K562 (cell line): Measurements from ENCODE around the gene ADIPOQ.

Experiments used
- EP300 ChIP-seq: IDR thresholded peaks from 2 replicates; pipeline ENCODE4 v1.6.1; 2012; ENCODE audit warnings: low read length, improper control_type of control experiment
- EP400 ChIP-seq: fragments of 450-650 bp; IDR thresholded peaks from 2 replicates; pipeline ENCODE4 v1.6.1; 2017; ENCODE audit warnings: antibody characterized with exemption, mild to moderate bottlenecking, moderate library complexity
- NFIX ChIP-seq: fragments of 250-450 bp; sonication (Bioruptor Pico); IDR thresholded peaks from 2 replicates; pipeline ENCODE4 v1.4.0; 2020; ENCODE audit warnings: low read depth, mild to moderate bottlenecking, moderate library complexity
- TF ChIP-seq, protein P1 (sequence below), 2 experiments: fragments of 450-650 bp in 1 of 2; IDR thresholded peaks; 2 replicates each; pipeline ENCODE4 v1.6.1; 2011 to 2017; ENCODE audit warnings: low read depth in 2 of 2, antibody characterized with exemption in 1 of 2, borderline replicate concordance in 1 of 2, low read length in 1 of 2, mild to moderate bottlenecking in 1 of 2, mixed read lengths in 1 of 2; ENCODE audit not compliant: control insufficient read depth in 1 of 2
- TF ChIP-seq, protein P2 (sequence below), 3 experiments: IDR thresholded peaks in 2 of 3; conservative IDR thresholded peaks in 1 of 3; 2 replicates each; pipeline ENCODE4 v1.5.1; 2011 to 2012; ENCODE audit warnings: low read length in 3 of 3, mild to moderate bottlenecking in 3 of 3, control low read depth in 2 of 3, improper control_type of control experiment in 1 of 3, inconsistent platforms in 1 of 3, low read depth in 1 of 3, mixed read lengths in 1 of 3, moderate library complexity in 1 of 3; ENCODE audit not compliant: insufficient read depth in 2 of 3

DNA sequence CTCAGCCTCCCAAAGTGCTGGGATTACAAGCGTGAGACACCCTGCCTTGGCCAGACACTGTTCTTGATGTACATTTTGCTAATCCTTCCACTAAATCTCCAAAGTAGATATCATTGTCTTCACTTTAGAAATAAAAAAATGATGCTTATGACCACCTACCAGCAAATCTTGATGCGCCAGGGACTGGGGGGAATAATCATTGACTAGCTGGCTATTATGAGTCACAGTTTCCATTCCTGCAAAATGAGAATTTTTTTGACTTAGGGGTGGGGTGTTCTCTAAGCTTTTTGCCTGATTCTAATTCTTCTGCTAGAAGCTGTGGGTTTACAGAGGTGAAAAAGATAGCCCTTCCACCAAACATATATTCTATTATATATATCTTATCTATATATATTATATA lies 19.1 kb upstream of the ADIPOQ start:
- TF ChIP-seq EP400 (no peak), EP300 (no peak), NFIX (CRISPR knock-in tag) (no peak)
- TF ChIP-seq, protein P1, sequence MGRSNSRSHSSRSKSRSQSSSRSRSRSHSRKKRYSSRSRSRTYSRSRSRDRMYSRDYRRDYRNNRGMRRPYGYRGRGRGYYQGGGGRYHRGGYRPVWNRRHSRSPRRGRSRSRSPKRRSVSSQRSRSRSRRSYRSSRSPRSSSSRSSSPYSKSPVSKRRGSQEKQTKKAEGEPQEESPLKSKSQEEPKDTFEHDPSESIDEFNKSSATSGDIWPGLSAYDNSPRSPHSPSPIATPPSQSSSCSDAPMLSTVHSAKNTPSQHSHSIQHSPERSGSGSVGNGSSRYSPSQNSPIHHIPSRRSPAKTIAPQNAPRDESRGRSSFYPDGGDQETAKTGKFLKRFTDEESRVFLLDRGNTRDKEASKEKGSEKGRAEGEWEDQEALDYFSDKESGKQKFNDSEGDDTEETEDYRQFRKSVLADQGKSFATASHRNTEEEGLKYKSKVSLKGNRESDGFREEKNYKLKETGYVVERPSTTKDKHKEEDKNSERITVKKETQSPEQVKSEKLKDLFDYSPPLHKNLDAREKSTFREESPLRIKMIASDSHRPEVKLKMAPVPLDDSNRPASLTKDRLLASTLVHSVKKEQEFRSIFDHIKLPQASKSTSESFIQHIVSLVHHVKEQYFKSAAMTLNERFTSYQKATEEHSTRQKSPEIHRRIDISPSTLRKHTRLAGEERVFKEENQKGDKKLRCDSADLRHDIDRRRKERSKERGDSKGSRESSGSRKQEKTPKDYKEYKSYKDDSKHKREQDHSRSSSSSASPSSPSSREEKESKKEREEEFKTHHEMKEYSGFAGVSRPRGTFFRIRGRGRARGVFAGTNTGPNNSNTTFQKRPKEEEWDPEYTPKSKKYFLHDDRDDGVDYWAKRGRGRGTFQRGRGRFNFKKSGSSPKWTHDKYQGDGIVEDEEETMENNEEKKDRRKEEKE (IDR thresholded peaks at IDR 0.05; ENCODE audit: borderline replicate concordance in 1 of 2, control insufficient read depth in 1 of 2, low read depth in 2 of 2, low read length in 1 of 2) = no peak
- TF ChIP-seq, protein P2, sequence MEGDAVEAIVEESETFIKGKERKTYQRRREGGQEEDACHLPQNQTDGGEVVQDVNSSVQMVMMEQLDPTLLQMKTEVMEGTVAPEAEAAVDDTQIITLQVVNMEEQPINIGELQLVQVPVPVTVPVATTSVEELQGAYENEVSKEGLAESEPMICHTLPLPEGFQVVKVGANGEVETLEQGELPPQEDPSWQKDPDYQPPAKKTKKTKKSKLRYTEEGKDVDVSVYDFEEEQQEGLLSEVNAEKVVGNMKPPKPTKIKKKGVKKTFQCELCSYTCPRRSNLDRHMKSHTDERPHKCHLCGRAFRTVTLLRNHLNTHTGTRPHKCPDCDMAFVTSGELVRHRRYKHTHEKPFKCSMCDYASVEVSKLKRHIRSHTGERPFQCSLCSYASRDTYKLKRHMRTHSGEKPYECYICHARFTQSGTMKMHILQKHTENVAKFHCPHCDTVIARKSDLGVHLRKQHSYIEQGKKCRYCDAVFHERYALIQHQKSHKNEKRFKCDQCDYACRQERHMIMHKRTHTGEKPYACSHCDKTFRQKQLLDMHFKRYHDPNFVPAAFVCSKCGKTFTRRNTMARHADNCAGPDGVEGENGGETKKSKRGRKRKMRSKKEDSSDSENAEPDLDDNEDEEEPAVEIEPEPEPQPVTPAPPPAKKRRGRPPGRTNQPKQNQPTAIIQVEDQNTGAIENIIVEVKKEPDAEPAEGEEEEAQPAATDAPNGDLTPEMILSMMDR (IDR thresholded peaks at IDR 0.05 in 2 of 3, conservative IDR thresholded peaks at IDR 0.05 in 1 of 3; ENCODE audit: insufficient read depth in 2 of 3, low read depth in 1 of 3, low read length in 3 of 3) = no peak
